ENCODE results near the gene CCNT1. TPM values are rescaled to one million over a fixed set of nuclear protein-coding genes. Genes with fewer than 3 reads are reported as not detected.

Gene CCNT1
- total RNA-seq, 1 donor from 2014 or later, result 52.5 TPM

GRCh38 chr12:48750769-48751356, 34.4 kb upstream of the CCNT1 start:
- Mint-ChIP-seq H3K4me3 (no peak overlapping the region), H3K27ac (no peak overlapping the region), H3K4me1 (peaks cover 3% of the 10 kb centered on the region), H3K36me3 (no peaks in the 10 kb centered on the region), H3K9me3 (no peaks in the 10 kb centered on the region), H3K27me3 (ENCODE audit: low read depth) (peaks cover 3% of the 10 kb centered on the region)
- DNase-seq (ENCODE audit: low spot score in 2 of 2, unreplicated experiment in 2 of 2), result no peak
- TF ChIP-seq CTCF (IDR thresholded peaks at IDR 0.05; ENCODE audit: unreplicated experiment), result no peak

- H3K36me3 Mint-ChIP-seq, result no peaks in the 10 kb centered on the region
- peaks cover 3% of the 10 kb centered on the region for H3K4me1 Mint-ChIP-seq
- peaks cover 3% of the 10 kb centered on the region for H3K27me3 Mint-ChIP-seq (ENCODE audit: low read depth)
- H3K9me3 Mint-ChIP-seq, result no peaks in the 10 kb centered on the region
- no peak overlapping the region for H3K4me3 Mint-ChIP-seq
- H3K27ac Mint-ChIP-seq, result no peak overlapping the region
- TF ChIP-seq CTCF (IDR thresholded peaks at IDR 0.05; ENCODE audit: unreplicated experiment), result no peak
- DNase-seq (ENCODE audit: low spot score in 2 of 2, unreplicated experiment in 2 of 2), result no peak
These were observed 33.7 kb upstream of the CCNT1 start for GRCh38 chr12:48750215-48750614.

GRCh38 chr12:48744251-48745008, 27.9 kb upstream of the CCNT1 start:
- Mint-ChIP-seq H3K4me1 (no peaks in the 10 kb centered on the region), H3K27me3 (ENCODE audit: low read depth) (peaks cover 23% of the 10 kb centered on the region), H3K4me3 (no peak overlapping the region), H3K9me3 (no peaks in the 10 kb centered on the region), H3K36me3 (no peaks in the 10 kb centered on the region), H3K27ac (no peak overlapping the region)
- no peak for DNase-seq (ENCODE audit: low spot score in 2 of 2, unreplicated experiment in 2 of 2)
- no peak for TF ChIP-seq CTCF (IDR thresholded peaks at IDR 0.05; ENCODE audit: unreplicated experiment)

- H3K4me1 Mint-ChIP-seq, result no peaks in the 10 kb centered on the region
- no peak overlapping the region for H3K27ac Mint-ChIP-seq
- no peaks in the 10 kb centered on the region for H3K36me3 Mint-ChIP-seq
- H3K9me3 Mint-ChIP-seq, result no peaks in the 10 kb centered on the region
- peaks cover 31% of the 10 kb centered on the region for H3K27me3 Mint-ChIP-seq (ENCODE audit: low read depth)
- no peak overlapping the region for H3K4me3 Mint-ChIP-seq
- TF ChIP-seq CTCF (IDR thresholded peaks at IDR 0.05; ENCODE audit: unreplicated experiment), result no peak
- no peak for DNase-seq (ENCODE audit: low spot score in 2 of 2, unreplicated experiment in 2 of 2)
These were observed 23.2 kb upstream of the CCNT1 start for GRCh38 chr12:48739618-48740269.

GRCh38 chr12:48736456-48736855, 19.9 kb upstream of the CCNT1 start:
- no peak for TF ChIP-seq CTCF (IDR thresholded peaks at IDR 0.05; ENCODE audit: unreplicated experiment)
- no peaks in the 10 kb centered on the region for H3K36me3 Mint-ChIP-seq
- no peak for DNase-seq (ENCODE audit: low spot score in 2 of 2, unreplicated experiment in 2 of 2)
- H3K9me3 Mint-ChIP-seq, result no peaks in the 10 kb centered on the region
- H3K4me1 Mint-ChIP-seq, result no peaks in the 10 kb centered on the region
- no peak overlapping the region for H3K4me3 Mint-ChIP-seq
- no peak overlapping the region for H3K27ac Mint-ChIP-seq
- peaks cover 29% of the 10 kb centered on the region for H3K27me3 Mint-ChIP-seq (ENCODE audit: low read depth)

All from mesothelial cell of epicardium (in vitro differentiated cells).